Non-pigmented ciliary epithelial cell (primary cell): Measurements from ENCODE around the gene ANKS1B.
A peak's percentile ranks its signal among the peaks of the same experiment; 100 is the strongest.

ENCODE experiments used
- DNase-seq: peaks from one replicate; pipeline ENCODE4 v3.0.0-alpha.2; 2010; ENCODE audit warnings: low read depth

Gene ANKS1B

GRCh38 chr12:99573980-99574379 lies 410.8 kb downstream of the ANKS1B start:
- no peak for DNase-seq

GRCh38 chr12:99567072-99567471 lies 417.7 kb downstream of the ANKS1B start:
- DNase-seq: no peak

GRCh38 chr12:99558109-99558508 lies 426.6 kb downstream of the ANKS1B start:
- no peak for DNase-seq

GRCh38 chr12:99553461-99553860 lies 431.3 kb downstream of the ANKS1B start:
- no peak for DNase-seq

GRCh38 chr12:99552022-99552421 lies 432.7 kb downstream of the ANKS1B start:
- DNase-seq: no peak

GRCh38 chr12:99549651-99550050 lies 435.1 kb downstream of the ANKS1B start:
- no peak for DNase-seq

- no peak for DNase-seq
Observed at GRCh38 chr12:99549196-99549595, 435.5 kb downstream of the ANKS1B start.

GRCh38 chr12:99544457-99544856 lies 440.3 kb downstream of the ANKS1B start:
- no peak for DNase-seq

- peak; percentile 31 for DNase-seq
Observed at GRCh38 chr12:99529966-99530365, 454.8 kb downstream of the ANKS1B start.

- no peak for DNase-seq
Observed at GRCh38 chr12:99528478-99528877, 456.3 kb downstream of the ANKS1B start.

- DNase-seq: no peak
Observed at GRCh38 chr12:99523853-99524252, 460.9 kb downstream of the ANKS1B start.

- DNase-seq: no peak
Observed at GRCh38 chr12:99522456-99522855, 462.3 kb downstream of the ANKS1B start.

GRCh38 chr12:99521664-99522063 lies 463.1 kb downstream of the ANKS1B start:
- DNase-seq: no peak

- DNase-seq: no peak
Observed at GRCh38 chr12:99513066-99513465, 471.7 kb downstream of the ANKS1B start.

- no peak for DNase-seq
Observed at GRCh38 chr12:99505805-99506204, 478.9 kb downstream of the ANKS1B start.

GRCh38 chr12:99498756-99499155 lies 486.0 kb downstream of the ANKS1B start:
- DNase-seq: peak; percentile 37

GRCh38 chr12:99495799-99496198 lies 488.9 kb downstream of the ANKS1B start:
- DNase-seq: no peak

- DNase-seq: no peak
Observed at GRCh38 chr12:99493197-99493596, 491.5 kb downstream of the ANKS1B start.

- DNase-seq: no peak
Observed at GRCh38 chr12:99486277-99486676, 498.5 kb downstream of the ANKS1B start.

GRCh38 chr12:99479149-99479548 lies 505.6 kb downstream of the ANKS1B start:
- no peak for DNase-seq

- no peak for DNase-seq
Observed at GRCh38 chr12:99476956-99477355, 507.8 kb downstream of the ANKS1B start.

GRCh38 chr12:99455350-99456035 lies 529.2 kb downstream of the ANKS1B start:
- DNase-seq: peak; percentile 72

- DNase-seq: no peak
Observed at GRCh38 chr12:99454539-99455172, 530.1 kb downstream of the ANKS1B start.
